Activated gamma-delta T cell treated with Interleukin-2 at 50 U/mL for 16 hours (primary cell): ENCODE results near the gene TRAFD1.

Source experiments
- DNase-seq: peaks from one replicate; pipeline ENCODE4 v3.0.0-alpha.2; 2020

Gene TRAFD1

GRCh38 chr12:112161711-112162110 lies 36.4 kb downstream of the TRAFD1 start:
- no peak for DNase-seq

GRCh38 chr12:112162241-112162790 lies 37.0 kb downstream of the TRAFD1 start:
- no peak for DNase-seq

- DNase-seq = no peak
These were observed 37.7 kb downstream of the TRAFD1 start for GRCh38 chr12:112163056-112163455.

- no peak for DNase-seq
These were observed 38.2 kb downstream of the TRAFD1 start for GRCh38 chr12:112163471-112163991.

- no peak for DNase-seq
These were observed 38.8 kb downstream of the TRAFD1 start for GRCh38 chr12:112164011-112164660.

GRCh38 chr12:112165624-112166023 lies 40.3 kb downstream of the TRAFD1 start:
- DNase-seq = no peak

- no peak for DNase-seq
These were observed 41.0 kb downstream of the TRAFD1 start for GRCh38 chr12:112166051-112167015.

GRCh38 chr12:112167031-112167461 lies 41.7 kb downstream of the TRAFD1 start:
- DNase-seq = no peak

- no peak for DNase-seq
These were observed 42.6 kb downstream of the TRAFD1 start for GRCh38 chr12:112167718-112168525.

GRCh38 chr12:112168561-112168971 lies 43.2 kb downstream of the TRAFD1 start:
- DNase-seq = no peak

- no peak for DNase-seq
These were observed 44.0 kb downstream of the TRAFD1 start for GRCh38 chr12:112169161-112169872.

GRCh38 chr12:112169966-112170365 lies 44.6 kb downstream of the TRAFD1 start:
- no peak for DNase-seq

- peak; percentile 21 for DNase-seq
These were observed 45.0 kb downstream of the TRAFD1 start for GRCh38 chr12:112170376-112170775.

- no peak for DNase-seq
These were observed 45.7 kb downstream of the TRAFD1 start for GRCh38 chr12:112170971-112171596.

- no peak for DNase-seq
These were observed 47.4 kb downstream of the TRAFD1 start for GRCh38 chr12:112172556-112173324.

- DNase-seq = no peak
These were observed 50.2 kb downstream of the TRAFD1 start for GRCh38 chr12:112175361-112176155.

- DNase-seq = no peak
These were observed 51.1 kb downstream of the TRAFD1 start for GRCh38 chr12:112176321-112177010.

GRCh38 chr12:112178796-112179195 lies 53.4 kb downstream of the TRAFD1 start:
- DNase-seq = no peak

- DNase-seq = no peak
These were observed 54.0 kb downstream of the TRAFD1 start for GRCh38 chr12:112179341-112179740.
